Inflammatory macrophage treated with lipopolysaccharide for 4 hours (primary cell): ENCODE results near the gene MYL5.
"Not testable (repeated sequence)": the region's sequence is repeated elsewhere in the genome, so short reads cannot be mapped to it uniquely, and the experiment has no call there.

Source experiments
- DNase-seq: peaks from one replicate; pipeline ENCODE4 v3.0.0-alpha.2; 2020

Gene MYL5

DNA sequence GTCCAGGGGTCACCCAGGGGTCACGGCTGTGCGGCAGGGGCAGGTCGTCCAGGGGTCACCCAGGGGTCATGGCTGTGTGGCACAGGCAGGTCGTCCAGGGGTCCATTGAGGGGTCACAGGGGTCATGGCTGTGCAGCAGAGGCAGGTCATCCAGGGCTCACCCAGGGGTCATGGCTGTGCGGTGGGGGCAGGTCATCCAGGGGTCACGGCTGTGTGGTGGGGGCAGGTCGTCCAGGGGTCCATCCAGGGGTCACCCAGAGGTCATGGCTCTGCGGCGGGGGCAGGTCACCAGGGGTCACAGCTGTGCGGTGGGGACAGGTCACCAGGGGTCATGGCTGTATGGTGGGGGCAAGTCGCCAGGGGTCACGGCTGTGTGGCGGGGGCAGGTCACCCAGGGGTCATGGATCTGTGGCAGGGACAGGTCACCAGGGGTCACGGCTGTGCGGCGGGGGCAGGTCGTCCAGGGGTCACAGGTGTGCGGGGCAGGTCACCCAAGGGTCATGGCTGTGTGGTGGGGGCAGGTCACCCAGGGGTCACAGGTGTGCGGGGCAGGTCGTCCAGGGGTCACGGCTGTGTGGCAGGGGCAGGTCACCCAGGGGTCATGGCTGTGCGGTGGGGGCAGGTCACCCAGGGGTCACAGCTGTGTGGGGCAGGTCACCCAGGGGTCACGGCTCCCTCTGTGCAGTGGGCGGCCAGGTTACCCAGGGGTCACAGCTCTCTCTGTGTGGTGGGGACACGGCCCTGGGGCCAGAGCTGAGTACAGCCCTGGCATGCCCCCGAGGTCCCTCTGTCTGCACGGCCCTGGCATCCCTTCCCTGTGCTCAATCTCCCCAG is 16.3 kb upstream of the MYL5 start:
- no peak for DNase-seq

DNA sequence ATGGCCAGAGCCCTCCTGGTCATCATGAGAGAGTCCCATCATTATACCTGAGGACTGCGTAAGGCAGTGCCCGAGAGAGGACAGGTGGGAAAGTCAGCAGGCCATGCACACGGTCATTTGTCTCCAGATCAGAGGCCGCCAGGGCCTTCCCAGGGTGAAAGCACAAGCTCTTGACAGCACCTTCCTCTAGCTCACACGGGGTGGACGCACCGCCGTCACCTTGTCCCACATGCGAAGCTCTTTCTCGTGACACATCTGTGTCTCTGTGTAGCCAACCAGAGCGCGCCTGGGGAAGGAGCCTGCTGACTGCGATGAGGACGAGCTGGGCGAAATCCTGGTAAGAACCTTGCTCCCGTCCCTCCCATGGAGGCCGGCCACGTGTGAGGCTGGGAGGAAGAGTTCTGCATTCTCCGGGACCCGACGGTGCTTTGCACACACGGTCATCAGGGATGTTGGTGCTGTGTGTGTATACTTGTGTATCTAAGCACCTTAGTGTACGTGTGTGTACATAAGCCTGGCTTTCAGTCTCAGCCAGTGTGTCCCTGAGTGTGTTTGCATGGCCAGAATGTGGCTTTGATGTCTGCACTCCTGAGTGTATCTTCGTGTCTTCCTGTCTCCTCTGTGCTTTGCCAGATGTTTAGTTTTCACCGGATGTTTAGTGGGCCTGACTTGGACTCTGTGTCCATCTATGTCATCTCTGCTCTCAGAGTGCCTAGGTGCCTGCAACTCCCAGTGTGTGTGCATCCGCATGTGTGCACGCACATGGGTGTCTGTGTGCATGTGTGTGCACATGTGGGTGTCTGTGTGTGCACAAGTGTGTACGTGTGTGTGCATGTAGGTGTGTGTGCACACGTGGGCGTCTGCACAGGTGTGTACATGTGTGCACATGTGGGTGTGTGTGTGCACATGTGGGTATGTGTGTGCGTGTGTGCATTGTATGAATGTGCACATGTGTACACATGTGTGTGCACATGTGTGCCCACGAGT is 15.4 kb upstream of the MYL5 start:
- no peak for DNase-seq

DNA sequence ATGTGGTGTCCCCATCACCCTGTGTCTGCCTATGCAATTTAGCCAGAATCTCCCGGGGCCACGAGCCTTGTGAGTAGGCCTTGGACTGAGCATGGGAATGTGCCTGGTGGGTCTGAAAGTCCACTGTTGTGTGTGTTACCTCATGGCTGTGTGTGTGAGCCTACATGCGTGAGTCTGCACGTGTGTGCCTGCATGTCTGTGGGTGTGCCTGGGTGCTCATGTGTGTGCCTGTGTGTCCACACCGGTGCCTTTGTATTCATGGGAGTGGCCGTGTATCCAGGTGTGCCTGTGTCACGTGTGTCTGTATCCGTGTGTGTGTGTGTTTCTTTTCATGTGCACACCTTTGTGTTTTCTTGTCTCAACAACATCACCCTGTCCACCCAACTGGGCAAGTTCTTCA is 14.5 kb upstream of the MYL5 start:
- DNase-seq = no peak

DNA sequence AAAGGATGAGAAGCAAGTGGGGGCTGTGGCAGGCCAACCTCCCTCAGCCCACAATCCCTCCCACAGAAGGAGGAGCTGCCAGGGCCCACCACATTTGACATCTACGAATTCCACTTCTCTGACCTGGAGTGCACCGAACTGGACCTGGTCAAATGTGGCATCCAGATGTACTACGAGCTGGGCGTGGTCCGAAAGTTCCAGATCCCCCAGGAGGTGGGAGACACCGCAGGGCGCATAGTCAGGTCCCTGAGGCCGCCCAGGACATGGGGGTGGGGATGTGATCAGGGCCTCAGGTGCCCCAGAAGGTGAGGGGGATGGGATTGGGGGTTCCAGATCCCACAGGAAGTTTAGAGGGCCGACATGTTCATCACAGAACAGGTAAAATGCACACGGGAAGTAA is 13.9 kb upstream of the MYL5 start:
- no peak for DNase-seq

DNA sequence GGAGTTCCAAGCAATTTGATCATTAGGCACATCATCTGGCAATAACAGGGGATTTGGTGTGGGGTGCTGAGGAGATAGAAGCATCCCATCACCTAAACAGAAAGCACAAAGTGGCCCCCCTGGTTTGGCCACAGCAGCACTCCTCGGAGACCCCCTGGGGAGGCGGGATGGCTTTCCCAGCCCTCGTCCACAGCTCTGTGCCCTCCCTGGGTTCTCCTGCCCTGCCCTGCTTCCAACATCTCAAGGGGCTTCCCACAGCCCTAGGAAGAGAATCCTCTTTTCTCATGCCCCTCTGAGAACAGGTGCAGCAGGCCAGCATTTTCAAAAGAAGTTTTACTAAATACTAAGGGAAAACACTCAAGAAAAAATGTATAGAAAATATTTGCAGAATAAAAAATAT is 13.1 kb upstream of the MYL5 start:
- DNase-seq = no peak

DNA sequence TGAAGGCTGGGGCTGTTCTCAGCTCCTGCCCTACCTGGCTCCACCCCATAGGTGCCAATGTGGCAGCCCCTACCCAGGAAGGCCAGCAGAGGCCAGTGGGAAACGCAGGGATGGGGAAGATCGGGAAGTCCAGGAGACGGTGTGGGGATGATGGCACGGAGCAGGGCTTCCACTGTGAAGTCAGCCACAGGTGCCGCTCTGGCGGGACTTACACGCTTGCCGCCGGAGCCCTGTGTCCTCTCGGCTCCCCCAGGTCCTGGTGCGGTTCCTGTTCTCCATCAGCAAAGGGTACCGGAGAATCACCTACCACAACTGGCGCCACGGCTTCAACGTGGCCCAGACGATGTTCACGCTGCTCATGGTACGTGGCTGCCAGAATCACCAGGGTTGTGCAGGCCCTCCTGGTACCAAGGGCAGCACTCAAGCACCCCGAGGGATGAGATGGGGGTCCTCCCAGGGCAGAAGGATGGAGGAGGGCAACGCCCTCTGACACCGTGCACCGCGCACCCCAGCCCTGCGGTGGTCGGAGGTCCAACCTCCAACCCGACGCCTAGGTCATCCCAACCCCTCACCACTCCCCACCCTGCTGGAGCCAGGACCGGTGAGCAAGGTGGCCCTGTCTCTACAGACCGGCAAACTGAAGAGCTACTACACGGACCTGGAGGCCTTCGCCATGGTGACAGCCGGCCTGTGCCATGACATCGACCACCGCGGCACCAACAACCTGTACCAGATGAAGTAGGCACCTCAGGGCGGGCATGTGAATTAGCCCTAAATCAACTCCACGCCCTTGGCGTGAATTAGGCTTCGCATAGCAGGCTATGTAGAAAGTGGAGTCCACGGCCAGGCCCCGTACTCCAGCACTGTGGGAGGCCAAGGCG is 12.2 kb upstream of the MYL5 start:
- DNase-seq = no peak

DNA sequence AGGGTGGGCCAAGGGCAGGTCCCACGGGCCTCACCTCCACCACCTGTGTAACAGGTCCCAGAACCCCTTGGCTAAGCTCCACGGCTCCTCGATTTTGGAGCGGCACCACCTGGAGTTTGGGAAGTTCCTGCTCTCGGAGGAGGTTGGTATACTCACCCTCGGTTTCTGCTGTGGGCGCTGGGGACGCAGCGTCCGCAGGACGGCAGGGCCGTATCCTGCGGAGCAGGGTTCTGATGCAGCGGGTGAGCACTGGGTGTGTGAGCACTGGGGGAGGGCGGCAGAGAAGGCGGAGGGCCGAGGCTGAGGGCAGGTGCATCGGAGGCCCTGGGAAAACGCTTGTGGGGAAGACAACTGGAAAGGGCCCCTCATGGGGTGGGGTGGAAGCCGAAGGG is 11.3 kb upstream of the MYL5 start:
- DNase-seq = no peak

DNA sequence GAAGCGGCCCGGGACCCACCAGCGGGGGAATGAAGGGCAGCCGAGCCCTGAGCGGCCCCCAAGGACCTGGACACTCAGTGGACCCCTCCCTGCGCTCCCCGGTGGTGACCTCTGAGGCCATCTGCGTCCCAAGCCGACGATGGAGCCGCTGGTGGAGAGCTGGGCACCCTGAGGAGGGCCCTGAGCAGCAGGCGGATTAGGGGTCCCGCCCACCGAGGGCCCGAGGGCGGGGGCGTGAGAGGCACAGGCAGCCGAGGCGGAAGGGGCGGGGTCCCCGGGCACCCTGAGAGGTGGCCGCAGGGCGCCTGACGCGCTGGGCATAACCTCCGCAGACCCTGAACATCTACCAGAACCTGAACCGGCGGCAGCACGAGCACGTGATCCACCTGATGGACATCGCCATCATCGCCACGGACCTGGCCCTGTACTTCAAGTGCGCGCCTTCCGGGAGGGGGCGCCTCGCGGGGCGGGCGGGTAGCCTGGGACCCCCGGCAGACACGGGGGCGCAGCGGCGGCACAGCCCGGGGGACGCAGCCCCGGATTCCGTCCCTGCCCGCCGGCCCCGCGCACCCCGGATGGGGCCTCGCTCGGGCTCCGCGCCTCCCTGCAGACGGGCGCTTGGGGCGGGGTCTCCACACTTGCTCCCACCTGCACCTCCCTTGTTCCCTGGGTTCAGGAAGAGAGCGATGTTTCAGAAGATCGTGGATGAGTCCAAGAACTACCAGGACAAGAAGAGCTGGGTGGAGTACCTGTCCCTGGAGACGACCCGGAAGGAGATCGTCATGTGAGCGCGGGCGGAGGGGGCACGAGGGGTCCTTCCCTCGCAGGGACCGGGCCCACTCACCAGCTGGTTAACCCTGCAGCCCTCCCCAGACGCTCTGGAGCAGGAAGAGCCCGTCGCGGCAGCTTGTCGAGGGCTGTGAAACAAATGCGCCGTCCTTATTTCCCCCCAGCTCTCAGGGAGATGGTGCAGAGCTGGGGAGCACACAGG is 10.6 kb upstream of the MYL5 start:
- peak; percentile 16 for DNase-seq

DNA sequence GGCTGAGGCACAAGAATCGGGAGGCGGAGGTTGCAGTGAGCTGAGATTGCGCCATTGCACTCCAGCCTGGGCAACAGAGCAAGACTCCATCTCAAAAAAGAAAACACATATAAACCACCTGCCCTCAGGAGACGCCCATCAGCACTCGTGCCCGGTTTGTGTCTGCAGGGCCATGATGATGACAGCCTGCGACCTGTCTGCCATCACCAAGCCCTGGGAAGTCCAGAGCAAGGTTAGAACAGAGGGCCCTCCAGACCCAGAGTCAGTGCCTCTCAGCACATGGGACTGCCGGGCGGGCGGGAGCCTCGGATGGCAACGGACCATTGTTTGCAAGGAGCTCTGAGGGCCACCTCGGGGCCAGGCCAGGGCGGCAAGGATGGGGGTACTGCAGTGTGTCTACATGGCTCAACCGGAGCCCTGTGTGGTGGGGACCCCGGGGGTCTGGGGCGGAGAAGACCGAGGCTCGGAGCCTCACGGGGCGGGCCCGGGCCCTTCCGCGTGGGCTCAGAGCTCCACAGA is 9.6 kb upstream of the MYL5 start:
- DNase-seq = no peak

DNA sequence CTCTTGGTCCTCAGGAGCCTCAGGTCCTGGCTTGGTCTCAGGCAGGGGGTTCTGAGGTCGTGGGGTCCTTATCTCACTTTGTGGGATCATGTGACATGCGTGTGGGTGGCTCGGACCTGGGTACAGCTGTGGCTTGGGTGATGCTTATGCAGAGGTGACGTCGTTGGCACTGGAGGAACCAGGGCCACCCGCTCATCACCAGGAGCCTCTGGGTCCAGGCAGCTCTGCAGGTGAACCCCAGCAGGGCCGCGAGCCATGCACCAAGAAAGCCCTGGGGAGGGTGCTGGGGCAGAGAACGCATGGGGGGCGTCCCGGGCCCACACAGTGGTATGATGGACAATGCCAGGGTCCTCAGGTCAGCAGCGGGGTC is 9.0 kb upstream of the MYL5 start:
- DNase-seq = no peak

DNA sequence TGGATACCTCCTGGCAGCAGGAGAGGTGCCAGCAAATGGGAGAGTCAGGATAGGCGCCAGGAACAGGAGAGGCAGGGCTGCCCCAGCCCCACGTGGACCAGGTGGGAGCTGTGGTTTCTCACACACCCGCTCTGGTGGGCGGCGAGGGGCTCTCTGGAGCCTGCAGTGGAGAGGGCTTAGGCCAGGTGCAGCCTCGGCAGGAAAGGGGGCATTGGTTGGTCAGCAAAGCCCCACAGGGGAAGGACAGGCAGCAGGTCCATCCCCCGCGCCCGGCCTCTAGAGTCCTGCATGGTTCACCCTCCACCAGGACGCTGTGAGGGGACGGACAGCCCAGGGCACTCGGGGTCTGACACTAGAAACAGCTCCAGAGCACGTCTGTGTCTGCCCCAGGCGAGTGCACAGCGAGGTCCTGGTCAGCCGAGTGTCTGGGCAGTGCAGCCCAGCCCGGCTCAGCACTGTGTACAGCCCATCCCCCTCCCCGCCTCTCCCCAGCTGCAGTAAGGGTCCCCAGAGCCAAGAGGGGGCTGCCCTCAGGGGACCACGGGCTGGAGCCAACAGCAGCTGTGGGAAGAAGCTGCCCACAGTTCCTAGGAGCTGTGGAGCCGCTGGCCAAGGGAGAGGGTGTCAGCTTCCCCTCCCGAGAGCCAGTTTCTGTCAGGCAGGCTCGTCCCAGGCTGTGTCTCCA is 8.4 kb upstream of the MYL5 start:
- no peak for DNase-seq

DNA sequence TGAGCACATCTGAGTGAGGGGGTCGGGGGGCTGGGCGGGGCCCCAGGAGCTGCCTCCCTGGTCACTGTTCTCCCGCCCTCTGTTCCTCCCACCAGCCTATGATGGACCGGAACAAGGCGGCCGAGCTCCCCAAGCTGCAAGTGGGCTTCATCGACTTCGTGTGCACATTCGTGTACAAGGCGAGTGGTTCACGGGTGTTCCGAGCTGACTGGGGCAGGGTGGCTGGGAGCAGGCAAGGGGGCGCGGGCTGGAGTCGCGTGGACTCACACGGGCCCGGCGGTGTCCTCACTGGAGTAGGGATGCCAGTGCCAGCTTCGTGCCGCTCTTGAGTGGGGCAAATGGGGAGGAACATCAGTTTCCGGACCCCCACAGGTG is 7.9 kb upstream of the MYL5 start:
- no peak for DNase-seq

DNA sequence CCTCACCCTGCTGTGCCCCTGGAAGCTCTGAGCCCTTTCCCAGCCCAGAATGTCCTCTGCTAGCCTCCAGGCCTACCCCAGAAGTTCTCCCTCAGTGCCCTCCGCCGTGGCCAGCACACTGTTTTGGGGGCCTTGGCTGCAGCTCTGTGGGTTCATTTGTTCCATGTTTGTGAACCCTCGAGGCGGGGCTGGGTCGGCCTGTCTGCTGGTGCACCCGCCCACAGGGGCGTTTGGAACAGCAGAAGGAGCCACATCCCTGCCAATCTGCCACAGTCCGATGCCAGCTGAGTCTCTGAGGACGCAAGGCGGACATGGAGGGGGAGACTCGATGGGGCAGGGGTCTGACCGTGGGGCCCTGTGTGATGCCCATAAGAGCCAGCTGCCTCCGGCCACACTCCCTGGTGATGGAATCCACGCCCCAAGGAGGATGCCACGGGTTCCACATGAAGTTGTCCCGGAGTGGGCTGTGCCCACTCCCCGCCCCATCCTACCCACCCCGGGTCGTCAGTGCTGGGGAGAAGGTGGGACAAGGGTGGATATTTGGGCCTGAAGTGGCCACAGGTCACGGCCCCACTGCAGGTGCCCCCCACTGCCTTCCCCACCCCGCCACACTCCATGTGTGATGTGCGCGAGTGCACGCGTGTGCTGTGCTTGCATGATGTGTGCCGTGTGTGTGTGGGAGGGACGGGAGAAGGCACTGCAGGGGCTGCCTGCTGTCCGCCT is 7.4 kb upstream of the MYL5 start:
- DNase-seq = no peak

DNA sequence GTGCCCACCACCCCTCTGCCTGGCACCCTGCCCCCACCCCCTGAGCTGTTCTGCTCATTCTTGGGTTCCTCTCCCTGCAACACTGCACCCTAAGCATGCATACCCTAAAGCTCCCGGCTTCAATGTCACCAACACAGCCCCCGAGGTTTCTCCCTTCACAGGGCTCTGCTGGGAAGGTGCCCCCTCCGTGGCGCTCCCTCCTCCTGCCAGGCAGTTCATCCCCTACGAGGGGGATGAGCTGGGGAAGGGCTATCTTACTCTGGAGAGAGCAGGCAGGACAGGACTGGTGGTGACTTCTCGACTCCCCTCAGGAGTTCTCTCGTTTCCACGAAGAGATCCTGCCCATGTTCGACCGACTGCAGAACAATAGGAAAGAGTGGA is 6.8 kb upstream of the MYL5 start:
- DNase-seq = no peak

DNA sequence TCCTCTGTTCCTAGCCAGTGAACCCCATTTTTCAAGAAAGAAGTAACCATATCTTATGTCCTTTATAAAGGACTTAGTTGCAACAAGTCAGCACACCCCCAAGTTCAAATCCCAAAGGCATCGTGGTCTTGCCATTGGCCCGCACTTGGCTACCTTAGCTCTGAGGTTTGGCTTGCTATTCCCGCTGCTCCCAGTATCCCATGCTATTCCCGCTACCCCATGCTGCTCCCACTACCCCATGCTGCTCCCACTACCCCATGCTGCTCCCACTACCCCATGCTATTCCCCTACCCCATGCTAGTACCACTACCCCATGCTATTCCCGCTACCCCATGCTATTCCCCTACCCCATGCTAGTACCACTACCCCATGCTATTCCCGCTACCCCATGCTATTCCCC is 6.1 kb upstream of the MYL5 start:
- DNase-seq = not testable (repeated sequence)

DNA sequence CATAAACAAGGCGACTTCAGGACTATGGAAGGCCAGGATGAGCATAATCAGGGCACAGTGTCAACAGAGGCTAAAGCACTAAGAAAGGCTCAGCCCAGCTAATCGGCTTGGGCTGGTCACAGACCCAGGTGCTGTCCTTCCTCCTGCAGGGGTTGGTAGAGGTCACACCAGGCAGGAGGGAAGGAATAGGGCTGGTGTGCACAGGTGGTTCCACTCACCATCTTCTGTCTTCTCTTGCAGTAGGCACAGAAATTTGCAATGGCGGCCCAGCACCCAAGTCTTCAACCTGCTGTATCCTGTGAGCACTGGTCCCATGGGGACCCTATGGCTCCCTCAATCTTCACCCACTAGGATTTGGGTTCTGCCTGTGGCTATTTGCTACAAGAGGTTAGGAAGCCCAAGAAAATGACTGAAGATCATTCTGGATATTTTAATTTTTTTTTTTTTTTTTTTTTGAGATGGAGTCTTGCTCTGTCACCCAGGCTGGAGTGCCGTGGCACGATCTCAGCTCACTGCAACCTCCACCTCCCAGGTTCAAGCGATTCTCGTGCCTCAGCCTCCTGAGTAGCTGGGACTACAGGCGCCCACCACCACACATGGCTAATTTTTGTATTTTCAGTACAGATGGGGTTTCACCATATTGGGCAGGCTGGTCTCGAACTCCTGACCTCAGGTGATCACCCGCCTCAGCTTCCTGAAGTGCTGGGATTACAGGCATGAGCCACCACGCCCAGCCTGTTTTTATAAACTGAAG is 4.4 kb upstream of the MYL5 start:
- not testable (repeated sequence) for DNase-seq

DNA sequence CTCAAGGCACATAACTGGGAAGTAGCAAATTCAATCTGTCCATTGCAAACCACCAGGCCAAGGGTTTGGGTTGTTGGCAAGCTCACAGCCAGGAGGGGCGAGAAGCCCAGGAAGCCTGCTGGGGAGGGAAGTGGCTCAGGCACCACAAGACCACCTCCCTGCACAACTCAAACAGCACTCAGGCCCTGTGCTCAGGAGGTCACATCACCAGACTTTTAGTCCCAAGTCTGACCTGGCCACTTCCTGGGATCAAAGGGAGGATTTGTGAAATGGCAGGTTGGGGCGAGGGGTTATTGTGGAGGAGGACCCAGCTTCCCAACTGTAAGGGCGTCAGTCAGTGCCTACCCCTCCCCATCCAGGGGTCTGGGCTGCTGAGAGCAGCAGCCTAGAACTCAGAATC is 2.6 kb upstream of the MYL5 start:
- no peak for DNase-seq

DNA sequence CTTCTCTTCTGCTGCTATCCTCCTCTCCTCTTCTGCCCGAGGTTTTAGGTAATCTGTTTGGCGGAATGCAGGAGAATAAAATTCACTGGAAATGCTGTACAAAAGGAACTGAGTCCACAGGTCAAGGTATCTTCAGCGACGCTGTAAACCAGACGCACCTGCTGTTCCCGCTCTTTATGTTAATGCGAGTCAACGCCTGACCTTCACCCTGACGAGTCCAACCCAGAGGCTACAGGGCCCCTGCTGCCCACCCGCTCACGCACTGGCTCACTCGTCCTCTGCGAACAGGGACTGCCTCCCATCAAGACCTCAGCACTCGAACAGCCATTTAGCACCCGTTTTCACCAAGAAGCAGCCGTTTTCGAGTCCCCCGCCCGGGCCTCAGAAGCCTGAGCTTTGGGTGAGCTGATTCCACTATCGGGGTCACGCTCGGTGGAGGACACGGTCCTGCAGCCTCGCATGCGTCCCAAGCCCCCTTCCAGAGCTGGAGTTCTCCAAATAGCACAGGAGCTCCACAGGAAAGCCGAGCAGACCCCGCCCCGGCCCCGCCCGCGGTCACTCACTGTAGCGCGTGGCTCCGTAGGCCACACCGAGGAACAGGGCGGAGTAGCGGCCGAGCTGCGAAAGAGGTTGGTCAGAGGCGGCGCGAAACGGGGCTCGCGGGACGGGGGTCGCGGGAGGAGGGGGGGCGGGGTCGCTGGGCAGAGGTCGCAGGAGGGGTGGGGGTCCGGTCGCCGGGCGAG is 822 bp upstream of the MYL5 start:
- DNase-seq = peak; percentile 43
